HG02884 (cell line): ENCODE data around the gene MGMT.
A peak's percentile ranks its signal among the peaks of the same experiment; 100 is the strongest.

Source experiments
- ATAC-seq: cut with Tn5 transposase; IDR thresholded peaks from one replicate; pipeline ENCODE4 v1.9.1; 2021; ENCODE audit warnings: mild to moderate bottlenecking, moderate library complexity; ENCODE audit not compliant: unreplicated experiment

The MGMT gene

GRCh38 chr10:129450391-129450790 lies 16.6 kb upstream of the MGMT start:
- ATAC-seq: no peak

- ATAC-seq: no peak
Measured at GRCh38 chr10:129455625-129456024, 11.4 kb upstream of the MGMT start.

- no peak for ATAC-seq
Measured at GRCh38 chr10:129459762-129460539, 7.1 kb upstream of the MGMT start.

GRCh38 chr10:129462257-129462795 lies 4.7 kb upstream of the MGMT start:
- no peak for ATAC-seq

GRCh38 chr10:129464251-129464650 lies 2.8 kb upstream of the MGMT start:
- no peak for ATAC-seq

- ATAC-seq: no peak
Measured at GRCh38 chr10:129465796-129466702, 992 bp upstream of the MGMT start.

GRCh38 chr10:129467359-129468064 lies 471 bp downstream of the MGMT start:
- peak; percentile 4 for ATAC-seq

GRCh38 chr10:129468187-129468586 lies 1.1 kb downstream of the MGMT start:
- no peak for ATAC-seq

GRCh38 chr10:129470103-129470851 lies 3.2 kb downstream of the MGMT start:
- no peak for ATAC-seq

GRCh38 chr10:129471447-129472175 lies 4.6 kb downstream of the MGMT start:
- ATAC-seq: no peak

- ATAC-seq: peak; percentile 62
Measured at GRCh38 chr10:129472696-129473555, 5.9 kb downstream of the MGMT start.

GRCh38 chr10:129474642-129475041 lies 7.6 kb downstream of the MGMT start:
- no peak for ATAC-seq

GRCh38 chr10:129476431-129476830 lies 9.4 kb downstream of the MGMT start:
- no peak for ATAC-seq

GRCh38 chr10:129477051-129477450 lies 10.0 kb downstream of the MGMT start:
- ATAC-seq: no peak

GRCh38 chr10:129481641-129482040 lies 14.6 kb downstream of the MGMT start:
- no peak for ATAC-seq

- ATAC-seq: no peak
Measured at GRCh38 chr10:129483430-129484010, 16.5 kb downstream of the MGMT start.

- no peak for ATAC-seq
Measured at GRCh38 chr10:129486805-129487204, 19.8 kb downstream of the MGMT start.

GRCh38 chr10:129491123-129491734 lies 24.2 kb downstream of the MGMT start:
- ATAC-seq: no peak
